WI38 (cell line): ENCODE results near the gene CD4.

Experiments used
- H3K4me3 ChIP-seq: 2 replicates; pipeline ENCODE4 v1.5.1; 2011; ENCODE audit warnings: low read depth, mild to moderate bottlenecking, control low read depth, low read length
- TF ChIP-seq, protein P1 (sequence below): IDR thresholded peaks from 2 replicates; pipeline ENCODE4 v1.5.1; 2012; ENCODE audit warnings: low read depth, mild to moderate bottlenecking, control low read depth, low read length

The CD4 gene

DNA sequence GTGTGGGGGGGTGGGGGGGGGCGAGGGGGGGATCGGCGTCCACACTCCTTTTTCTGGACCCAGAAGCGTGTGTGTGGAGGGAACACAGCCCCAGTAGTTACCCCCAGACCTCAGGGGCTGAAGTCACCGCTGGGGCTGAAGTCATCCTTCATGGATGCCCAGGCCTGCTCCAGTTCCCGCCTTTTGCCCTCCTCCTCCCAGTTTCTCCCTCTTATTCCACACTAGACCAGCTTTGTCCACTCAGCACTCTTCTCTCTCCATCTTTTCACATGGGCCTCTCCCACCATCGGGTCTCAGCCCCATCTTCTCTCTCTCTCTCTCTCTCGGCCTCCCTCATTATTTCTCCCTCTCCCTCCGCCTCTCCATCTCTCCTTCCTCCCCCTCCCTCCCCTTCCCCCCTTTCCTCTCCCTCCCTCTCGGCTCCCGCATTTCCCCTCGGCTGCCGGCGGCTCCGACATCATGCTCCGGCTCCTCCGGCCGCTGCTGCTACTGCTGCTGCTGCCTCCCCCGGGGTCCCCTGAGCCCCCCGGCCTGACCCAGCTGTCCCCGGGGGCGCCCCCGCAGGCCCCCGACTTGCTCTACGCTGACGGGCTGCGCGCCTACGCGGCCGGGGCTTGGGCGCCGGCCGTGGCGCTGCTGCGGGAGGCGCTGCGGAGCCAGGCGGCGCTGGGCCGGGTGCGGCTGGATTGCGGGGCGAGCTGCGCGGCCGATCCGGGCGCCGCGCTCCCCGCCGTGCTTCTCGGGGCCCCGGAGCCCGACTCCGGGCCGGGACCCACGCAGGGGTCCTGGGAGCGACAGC is 38.9 kb downstream of the CD4 start, which contains the start of gene P3H3:
P3H3 (plus strand) TSS at position 426 of the 799 bp plus-strand sequence; CDS start at position 460, 34 bp downstream.
- peak within 1 kb of the TSS; percentile 91 for H3K4me3 ChIP-seq
- TF ChIP-seq, protein P1, sequence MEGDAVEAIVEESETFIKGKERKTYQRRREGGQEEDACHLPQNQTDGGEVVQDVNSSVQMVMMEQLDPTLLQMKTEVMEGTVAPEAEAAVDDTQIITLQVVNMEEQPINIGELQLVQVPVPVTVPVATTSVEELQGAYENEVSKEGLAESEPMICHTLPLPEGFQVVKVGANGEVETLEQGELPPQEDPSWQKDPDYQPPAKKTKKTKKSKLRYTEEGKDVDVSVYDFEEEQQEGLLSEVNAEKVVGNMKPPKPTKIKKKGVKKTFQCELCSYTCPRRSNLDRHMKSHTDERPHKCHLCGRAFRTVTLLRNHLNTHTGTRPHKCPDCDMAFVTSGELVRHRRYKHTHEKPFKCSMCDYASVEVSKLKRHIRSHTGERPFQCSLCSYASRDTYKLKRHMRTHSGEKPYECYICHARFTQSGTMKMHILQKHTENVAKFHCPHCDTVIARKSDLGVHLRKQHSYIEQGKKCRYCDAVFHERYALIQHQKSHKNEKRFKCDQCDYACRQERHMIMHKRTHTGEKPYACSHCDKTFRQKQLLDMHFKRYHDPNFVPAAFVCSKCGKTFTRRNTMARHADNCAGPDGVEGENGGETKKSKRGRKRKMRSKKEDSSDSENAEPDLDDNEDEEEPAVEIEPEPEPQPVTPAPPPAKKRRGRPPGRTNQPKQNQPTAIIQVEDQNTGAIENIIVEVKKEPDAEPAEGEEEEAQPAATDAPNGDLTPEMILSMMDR = no peak

DNA sequence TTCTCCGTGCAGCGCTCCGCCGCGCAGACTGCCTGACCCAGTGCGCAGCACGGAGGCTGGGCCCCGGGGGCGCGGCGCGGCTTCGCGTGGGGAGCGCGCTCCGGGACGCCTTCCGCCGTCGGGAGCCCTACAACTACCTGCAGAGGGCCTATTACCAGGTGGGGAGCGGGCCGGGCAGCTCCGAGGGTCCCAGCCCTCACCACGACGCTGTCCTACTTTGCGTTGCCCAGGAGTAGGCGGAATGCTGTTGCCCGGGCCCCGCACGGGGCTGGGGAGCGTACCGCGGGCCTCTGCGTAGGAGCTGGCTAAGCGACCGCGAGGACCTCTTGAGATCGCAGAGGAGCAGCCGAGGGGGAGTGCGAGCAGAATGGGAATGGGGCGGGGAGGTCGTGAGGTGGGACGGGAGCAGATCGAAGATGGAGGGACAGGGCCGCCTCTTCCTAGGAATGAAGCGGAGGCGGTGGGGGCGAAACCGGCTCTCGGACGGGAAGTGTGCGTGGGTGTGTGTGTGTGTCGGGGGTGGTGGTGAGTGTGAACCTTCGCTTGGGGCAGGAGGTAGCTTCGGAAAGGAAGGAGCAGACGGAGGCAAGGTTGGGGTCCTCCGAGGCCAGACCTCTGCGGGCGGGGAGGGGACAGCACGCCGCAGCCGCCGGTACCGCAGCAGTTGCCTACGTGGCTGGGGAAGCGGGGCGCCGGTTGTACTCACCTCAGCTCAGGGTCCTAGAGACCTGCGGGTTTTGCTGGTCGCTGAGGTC is 39.6 kb downstream of the CD4 start:
- H3K4me3 ChIP-seq = peak overlapping the region; percentile 91
- TF ChIP-seq, protein P1 = no peak

DNA sequence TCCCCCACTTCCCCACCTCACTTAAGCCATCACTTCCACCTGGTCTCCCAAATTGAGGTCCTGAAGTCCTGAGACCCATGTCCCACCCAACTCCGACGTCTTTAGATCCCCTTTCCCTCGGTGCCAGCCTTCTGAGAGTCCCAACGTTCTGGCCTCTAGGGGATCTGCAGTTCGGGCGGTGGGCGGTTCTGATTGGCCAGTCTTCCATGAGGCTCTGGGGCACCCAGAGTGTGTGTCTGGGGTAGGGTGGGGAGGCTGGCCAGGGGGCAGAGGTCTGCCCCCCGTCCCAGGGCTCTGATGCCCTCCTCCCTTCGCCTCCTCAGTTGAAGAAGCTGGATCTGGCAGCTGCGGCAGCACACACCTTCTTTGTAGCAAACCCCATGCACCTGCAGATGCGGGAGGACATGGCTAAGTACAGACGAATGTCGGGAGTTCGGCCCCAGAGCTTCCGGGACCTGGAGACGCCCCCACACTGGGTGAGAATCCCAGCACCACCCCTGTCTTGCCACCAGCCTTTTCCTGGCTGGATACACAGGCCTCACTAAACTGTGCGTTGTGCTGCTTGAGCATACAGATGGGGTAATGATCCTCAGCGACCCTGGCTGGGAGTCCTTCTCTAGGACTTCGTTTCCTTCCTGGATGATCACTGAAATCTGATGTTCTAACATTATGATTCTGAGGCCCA is 40.4 kb downstream of the CD4 start:
- H3K4me3 ChIP-seq = peak overlapping the region; percentile 91
- TF ChIP-seq, protein P1 = no peak

DNA sequence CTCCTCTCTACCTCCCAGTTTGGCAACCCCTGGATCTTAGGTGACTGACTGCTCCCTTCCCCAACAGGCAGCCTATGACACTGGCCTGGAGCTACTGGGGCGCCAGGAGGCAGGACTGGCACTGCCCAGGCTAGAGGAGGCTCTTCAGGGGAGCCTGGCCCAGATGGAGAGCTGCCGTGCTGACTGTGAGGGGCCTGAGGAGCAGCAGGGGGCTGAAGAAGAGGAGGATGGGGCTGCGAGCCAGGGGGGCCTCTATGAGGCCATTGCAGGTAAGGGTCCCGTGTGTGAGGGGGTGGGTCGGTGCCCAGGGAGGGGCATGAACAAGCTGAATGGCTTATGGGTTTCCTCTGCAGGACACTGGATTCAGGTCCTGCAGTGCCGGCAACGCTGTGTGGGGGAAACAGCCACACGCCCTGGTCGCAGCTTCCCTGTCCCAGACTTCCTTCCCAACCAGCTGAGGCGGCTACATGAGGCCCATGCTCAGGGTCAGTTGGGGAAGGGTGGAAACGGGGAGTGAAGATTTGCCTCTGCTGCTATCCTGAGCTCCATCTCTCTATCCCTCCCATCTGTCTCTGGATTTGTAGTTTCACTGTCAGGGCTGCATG is 41.1 kb downstream of the CD4 start:
- H3K4me3 ChIP-seq = no peak overlapping the region
- TF ChIP-seq, protein P1 = no peak

DNA sequence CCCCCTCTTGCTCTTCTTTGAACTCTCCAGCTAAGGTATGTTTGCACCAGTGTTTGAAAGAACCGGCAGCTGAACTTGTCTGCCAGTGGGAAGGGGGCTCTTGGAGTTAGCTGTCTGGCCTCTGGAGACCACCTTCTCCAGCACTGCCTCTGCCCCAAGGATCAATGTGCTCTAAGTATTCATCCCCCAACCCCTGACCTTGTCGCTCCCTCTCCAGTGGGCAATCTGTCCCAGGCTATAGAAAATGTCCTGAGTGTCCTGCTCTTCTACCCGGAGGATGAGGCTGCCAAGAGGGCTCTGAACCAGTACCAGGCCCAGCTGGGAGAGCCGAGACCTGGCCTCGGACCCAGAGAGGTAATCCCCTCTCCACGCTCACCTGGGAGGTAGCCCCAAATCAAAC is 41.7 kb downstream of the CD4 start:
- TF ChIP-seq, protein P1 = no peak
- H3K4me3 ChIP-seq = no peak overlapping the region

DNA sequence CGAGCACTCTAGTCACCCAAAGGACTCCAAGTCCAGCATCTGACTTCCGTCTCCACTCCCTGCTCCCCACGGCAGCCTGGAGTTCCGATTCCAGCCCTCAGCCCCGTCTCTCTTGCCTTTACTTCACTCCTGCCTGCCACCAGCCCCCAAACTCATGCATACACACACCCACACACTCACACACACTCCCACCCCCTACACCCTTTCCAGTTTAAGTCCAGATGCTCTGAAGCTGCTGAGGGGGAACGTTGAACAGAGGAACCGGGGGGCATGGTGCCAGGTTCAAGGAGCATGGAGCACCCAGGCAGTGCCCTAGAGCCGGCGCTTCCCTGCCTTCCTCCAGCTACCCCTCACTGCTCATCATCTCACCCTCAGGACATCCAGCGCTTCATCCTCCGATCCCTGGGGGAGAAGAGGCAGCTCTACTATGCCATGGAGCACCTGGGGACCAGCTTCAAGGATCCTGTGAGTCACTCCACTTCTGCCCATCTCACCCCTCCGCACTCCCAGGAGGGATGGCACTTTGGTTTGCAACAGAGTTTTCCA is 42.2 kb downstream of the CD4 start:
- TF ChIP-seq, protein P1 = no peak
- H3K4me3 ChIP-seq = no peak overlapping the region
